IPS-11a (cell line): ENCODE data around the gene GALNTL6.
"Not testable (repeated sequence)": the region's sequence is repeated elsewhere in the genome, so short reads cannot be mapped to it uniquely, and the experiment has no call there.

Experiments used
- H3K4me3 ChIP-seq: one replicate; pipeline ENCODE4 v1.5.1; 2013; ENCODE audit warnings: low read depth, low read length, control low read depth

GALNTL6 gene

GRCh38 chr4:173039617-173040577 is 1226.7 kb downstream of the GALNTL6 start:
- no peak overlapping the region for H3K4me3 ChIP-seq

GRCh38 chr4:173041482-173041881 is 1228.3 kb downstream of the GALNTL6 start:
- no peak overlapping the region for H3K4me3 ChIP-seq

- not testable (repeated sequence) for H3K4me3 ChIP-seq
Observed at GRCh38 chr4:173042139-173042538, 1228.9 kb downstream of the GALNTL6 start.

- H3K4me3 ChIP-seq = no peak overlapping the region
Observed at GRCh38 chr4:173044340-173044739, 1231.1 kb downstream of the GALNTL6 start.

GRCh38 chr4:173045571-173045970 is 1232.4 kb downstream of the GALNTL6 start:
- no peak overlapping the region for H3K4me3 ChIP-seq

- no peak overlapping the region for H3K4me3 ChIP-seq
Observed at GRCh38 chr4:173046144-173046543, 1232.9 kb downstream of the GALNTL6 start.

- H3K4me3 ChIP-seq = no peak overlapping the region
Observed at GRCh38 chr4:173046818-173047217, 1233.6 kb downstream of the GALNTL6 start.

- H3K4me3 ChIP-seq = no peak overlapping the region
Observed at GRCh38 chr4:173051232-173051631, 1238.0 kb downstream of the GALNTL6 start.

- no peak overlapping the region for H3K4me3 ChIP-seq
Observed at GRCh38 chr4:173051716-173052115, 1238.5 kb downstream of the GALNTL6 start.

- H3K4me3 ChIP-seq = no peak overlapping the region
Observed at GRCh38 chr4:173052439-173052838, 1239.2 kb downstream of the GALNTL6 start.

- no peak overlapping the region for H3K4me3 ChIP-seq
Observed at GRCh38 chr4:173056271-173056670, 1243.1 kb downstream of the GALNTL6 start.

GRCh38 chr4:173056710-173057109 is 1243.5 kb downstream of the GALNTL6 start:
- H3K4me3 ChIP-seq = no peak overlapping the region

GRCh38 chr4:173057442-173057841 is 1244.2 kb downstream of the GALNTL6 start:
- H3K4me3 ChIP-seq = no peak overlapping the region

- H3K4me3 ChIP-seq = no peak overlapping the region
Observed at GRCh38 chr4:173057901-173058300, 1244.7 kb downstream of the GALNTL6 start.

- no peak overlapping the region for H3K4me3 ChIP-seq
Observed at GRCh38 chr4:173061160-173061559, 1248.0 kb downstream of the GALNTL6 start.

GRCh38 chr4:173073939-173074500 is 1260.8 kb downstream of the GALNTL6 start:
- H3K4me3 ChIP-seq = no peak overlapping the region

- H3K4me3 ChIP-seq = no peak overlapping the region
Observed at GRCh38 chr4:173074501-173074946, 1261.3 kb downstream of the GALNTL6 start.

GRCh38 chr4:173076903-173077634 is 1263.9 kb downstream of the GALNTL6 start:
- H3K4me3 ChIP-seq = no peak overlapping the region

- H3K4me3 ChIP-seq = no peak overlapping the region
Observed at GRCh38 chr4:173088144-173088543, 1274.9 kb downstream of the GALNTL6 start.
